ENCODE data around the gene CCDC127. TPM values are rescaled to one million over a fixed set of nuclear protein-coding genes. Genes with fewer than 3 reads are reported as not detected.

CCDC127 gene
- total RNA-seq, 4 donors from 2014 or later: 4.1 to 9.0 (median 7.2) TPM

DNA sequence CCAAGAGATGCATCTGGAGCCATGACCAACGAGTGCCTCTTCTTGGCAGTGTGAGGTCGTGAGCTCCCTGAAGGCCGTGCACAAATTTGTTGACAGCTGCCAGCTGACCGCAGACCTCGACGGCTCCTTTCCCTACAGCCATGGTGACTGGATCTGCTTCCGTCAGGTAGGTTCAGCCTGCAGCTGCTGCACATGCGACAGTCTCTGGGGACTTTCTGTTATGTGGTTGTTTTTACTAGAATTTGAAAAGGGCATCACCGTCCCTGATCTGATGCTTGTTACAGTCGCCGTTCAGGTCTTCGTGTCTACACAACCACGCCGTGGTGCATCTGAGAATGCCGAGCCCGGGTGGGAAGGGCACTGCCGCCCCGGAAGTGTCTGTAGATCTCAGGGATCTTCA, 63.1 kb downstream of the CCDC127 start:
- Histone ChIP-seq H3K27ac (no peak overlapping the region), H3K4me3 (no peak overlapping the region), H3K27me3 (no peaks in the 10 kb centered on the region), H3K9me3 (no peaks in the 10 kb centered on the region), H3K36me3 (no peaks in the 10 kb centered on the region), H3K4me1 (no peaks in the 10 kb centered on the region)
- TF ChIP-seq POLR2A (IDR thresholded peaks at IDR 0.05): no peak
- TF ChIP-seq, protein P1, sequence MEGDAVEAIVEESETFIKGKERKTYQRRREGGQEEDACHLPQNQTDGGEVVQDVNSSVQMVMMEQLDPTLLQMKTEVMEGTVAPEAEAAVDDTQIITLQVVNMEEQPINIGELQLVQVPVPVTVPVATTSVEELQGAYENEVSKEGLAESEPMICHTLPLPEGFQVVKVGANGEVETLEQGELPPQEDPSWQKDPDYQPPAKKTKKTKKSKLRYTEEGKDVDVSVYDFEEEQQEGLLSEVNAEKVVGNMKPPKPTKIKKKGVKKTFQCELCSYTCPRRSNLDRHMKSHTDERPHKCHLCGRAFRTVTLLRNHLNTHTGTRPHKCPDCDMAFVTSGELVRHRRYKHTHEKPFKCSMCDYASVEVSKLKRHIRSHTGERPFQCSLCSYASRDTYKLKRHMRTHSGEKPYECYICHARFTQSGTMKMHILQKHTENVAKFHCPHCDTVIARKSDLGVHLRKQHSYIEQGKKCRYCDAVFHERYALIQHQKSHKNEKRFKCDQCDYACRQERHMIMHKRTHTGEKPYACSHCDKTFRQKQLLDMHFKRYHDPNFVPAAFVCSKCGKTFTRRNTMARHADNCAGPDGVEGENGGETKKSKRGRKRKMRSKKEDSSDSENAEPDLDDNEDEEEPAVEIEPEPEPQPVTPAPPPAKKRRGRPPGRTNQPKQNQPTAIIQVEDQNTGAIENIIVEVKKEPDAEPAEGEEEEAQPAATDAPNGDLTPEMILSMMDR (IDR thresholded peaks at IDR 0.05): no peak
- DNase-seq: peak in 1 of 3 donors; percentile 26

DNA sequence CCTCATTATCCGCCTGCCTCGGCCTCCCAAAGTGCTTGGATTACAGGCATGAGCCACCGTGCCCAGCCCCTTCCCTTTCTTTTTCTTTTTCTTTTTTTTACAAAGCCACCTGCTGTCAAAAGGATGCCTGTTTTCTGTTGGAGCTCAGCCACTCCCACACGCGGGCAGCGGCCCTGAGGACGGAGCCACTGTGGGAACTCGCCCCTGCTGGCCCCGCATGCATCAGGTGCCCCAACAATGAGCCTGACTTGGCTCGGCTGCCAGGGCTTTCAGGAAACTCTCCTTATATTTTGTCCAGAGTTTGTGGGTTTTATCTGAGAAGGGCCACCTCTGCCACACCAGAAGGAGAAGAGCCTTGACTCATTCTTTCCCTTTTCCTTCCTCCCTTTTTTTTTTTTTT, 63.7 kb downstream of the CCDC127 start:
- peak in 1 of 3 donors; percentile 25 for DNase-seq
- Histone ChIP-seq H3K4me1 (no peaks in the 10 kb centered on the region), H3K4me3 (no peak overlapping the region), H3K36me3 (no peaks in the 10 kb centered on the region), H3K27ac (no peak overlapping the region), H3K27me3 (no peaks in the 10 kb centered on the region), H3K9me3 (no peaks in the 10 kb centered on the region)
- TF ChIP-seq POLR2A (IDR thresholded peaks at IDR 0.05): no peak
- TF ChIP-seq, protein P1 (IDR thresholded peaks at IDR 0.05): no peak

DNA sequence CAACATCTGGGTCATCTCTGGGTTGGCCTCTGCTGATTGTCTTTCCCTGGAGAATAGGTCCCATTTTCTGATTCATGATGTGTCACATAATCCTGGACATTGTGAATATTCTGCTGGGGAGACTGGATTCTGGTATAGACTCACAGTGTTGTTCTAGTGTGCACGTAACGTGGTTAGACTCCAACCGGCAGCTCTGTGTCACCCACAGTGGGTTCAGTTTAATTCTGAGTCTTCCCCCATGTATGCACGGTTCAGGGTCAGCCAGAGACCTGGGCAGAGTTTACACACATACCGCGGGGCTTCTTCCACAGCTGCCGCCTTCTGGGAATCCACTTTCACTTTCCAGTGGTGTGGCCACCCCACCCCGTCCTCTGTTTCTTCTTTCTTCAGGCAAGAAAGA, 64.7 kb downstream of the CCDC127 start:
- DNase-seq: peak in 1 of 3 donors; percentile 36
- Histone ChIP-seq H3K27ac (no peak overlapping the region), H3K4me3 (no peak overlapping the region), H3K9me3 (no peaks in the 10 kb centered on the region), H3K36me3 (no peaks in the 10 kb centered on the region), H3K27me3 (no peaks in the 10 kb centered on the region), H3K4me1 (no peaks in the 10 kb centered on the region)
- TF ChIP-seq, protein P1 (IDR thresholded peaks at IDR 0.05): no peak
- TF ChIP-seq POLR2A (IDR thresholded peaks at IDR 0.05): no peak

DNA sequence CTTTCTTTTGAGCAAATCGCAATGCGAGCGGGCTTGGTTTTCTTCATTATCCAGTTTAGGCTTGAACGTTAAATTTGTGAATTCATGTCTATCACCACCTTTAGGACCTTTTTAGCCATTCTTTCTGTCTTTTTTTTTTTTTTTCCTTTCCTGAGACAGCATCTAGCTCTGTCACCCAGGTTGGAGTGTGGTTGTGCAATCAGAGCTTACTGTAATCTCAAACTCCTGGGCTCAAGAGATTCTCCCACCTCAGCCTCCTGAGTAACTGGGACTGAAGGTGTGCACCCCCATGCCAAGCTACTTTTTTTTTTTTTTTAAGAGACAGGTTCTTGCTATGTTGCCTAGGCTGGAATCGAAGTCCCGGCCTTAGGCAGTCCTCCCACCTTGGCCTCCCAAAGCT, 65.9 kb downstream of the CCDC127 start:
- Histone ChIP-seq H3K4me1 (no peaks in the 10 kb centered on the region), H3K27ac (no peak overlapping the region), H3K27me3 (no peaks in the 10 kb centered on the region), H3K4me3 (no peak overlapping the region), H3K9me3 (peaks cover 0 to 10% (median 2%) of the 10 kb centered on the region in 4 donors), H3K36me3 (no peaks in the 10 kb centered on the region)
- DNase-seq: no peak
- no peak for TF ChIP-seq POLR2A (IDR thresholded peaks at IDR 0.05)
- TF ChIP-seq, protein P1 (IDR thresholded peaks at IDR 0.05): no peak

DNA sequence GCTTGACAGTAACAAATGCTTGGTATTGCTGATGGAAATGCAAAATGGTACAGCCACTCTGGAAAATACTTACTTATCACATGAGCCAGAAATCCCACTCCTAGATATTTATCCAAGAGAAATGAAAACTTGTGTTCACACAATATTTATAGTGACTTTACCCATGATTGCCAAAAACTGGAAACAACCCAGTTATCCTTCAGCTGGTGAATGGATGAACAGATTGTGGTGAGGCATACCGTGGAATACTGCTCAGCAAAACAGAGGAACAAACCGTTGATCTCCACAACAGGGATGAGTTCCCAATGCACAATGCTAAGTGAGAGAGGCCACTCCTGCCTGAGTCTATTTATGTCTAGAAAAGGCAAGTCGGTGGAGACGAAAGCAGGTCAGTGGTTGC, 67.2 kb downstream of the CCDC127 start:
- no peak overlapping the region for H3K4me3 ChIP-seq
- no peak overlapping the region for H3K27ac ChIP-seq
- TF ChIP-seq, protein P1 (IDR thresholded peaks at IDR 0.05): no peak
- TF ChIP-seq POLR2A (IDR thresholded peaks at IDR 0.05): no peak
- H3K9me3 ChIP-seq: peaks cover 0 to 13% (median 4%) of the 10 kb centered on the region in 4 donors
- H3K36me3 ChIP-seq: no peaks in the 10 kb centered on the region
- H3K27me3 ChIP-seq: no peaks in the 10 kb centered on the region
- no peaks in the 10 kb centered on the region for H3K4me1 ChIP-seq
- no peak for DNase-seq

Measured in Peyer's patch (tissue), 4 donors.